Measurements from ENCODE around the gene UBE2O.

The UBE2O gene

GRCh38 chr17:76385892-76386786 is 66.8 kb downstream of the UBE2O start (continued):
- TF ChIP-seq ZNF513 (tag by site-specific recombination; IDR thresholded peaks at IDR 0.05) (no peak), ZNF548 (tag by site-specific recombination; IDR thresholded peaks at IDR 0.05) (no peak), ZNF2 (tag by site-specific recombination; IDR thresholded peaks at IDR 0.05) (peak; percentile 73), ZNF26 (tag by site-specific recombination; IDR thresholded peaks at IDR 0.05) (no peak), ZNF473 (tag by site-specific recombination; IDR thresholded peaks at IDR 0.05) (no peak), KLF7 (tag by site-specific recombination; IDR thresholded peaks at IDR 0.05; ENCODE audit: borderline replicate concordance) (0 out of 2 replicates have a peak, but pooled peaks have one; percentile 56), YY1 (tag by site-specific recombination; IDR thresholded peaks at IDR 0.05) (0 out of 2 replicates have a peak, but pooled peaks have one; percentile 56), ZNF426 (tag by site-specific recombination; IDR thresholded peaks at IDR 0.05) (no peak), ZNF488 (tag by site-specific recombination; IDR thresholded peaks at IDR 0.05) (no peak), FEZF1 (tag by site-specific recombination; IDR thresholded peaks at IDR 0.05) (no peak), KLF16 (tag by site-specific recombination; IDR thresholded peaks at IDR 0.05) (peak; percentile 67; the same call in 1 of the 2 replicates), KLF17 (tag by site-specific recombination; IDR thresholded peaks at IDR 0.05) (peak; percentile 68; the same call in 1 of the 2 replicates), ZNF157 (tag by site-specific recombination; IDR thresholded peaks at IDR 0.05) (0 out of 2 replicates have a peak, but pooled peaks have one; percentile 8), ZNF146 (tag by site-specific recombination; IDR thresholded peaks at IDR 0.05) (no peak), ZNF561 (tag by site-specific recombination; IDR thresholded peaks at IDR 0.05; ENCODE audit: borderline replicate concordance) (peak; percentile 84), ZBTB8A (tag by site-specific recombination; IDR thresholded peaks at IDR 0.05) (no peak; the same call in 1 of the 2 replicates), ZNF660 (tag by site-specific recombination; IDR thresholded peaks at IDR 0.05) (peak; percentile 81), BCL11B (tag by site-specific recombination; IDR thresholded peaks at IDR 0.05; ENCODE audit: low read depth) (peak; percentile 88), ZNF404 (tag by site-specific recombination; IDR thresholded peaks at IDR 0.05) (no peak), ZNF518A (tag by site-specific recombination; conservative IDR thresholded peaks at IDR 0.05; ENCODE audit: low read depth) (no peak), ZNF202 (tag by site-specific recombination; IDR thresholded peaks at IDR 0.05; ENCODE audit: borderline replicate concordance) (no peak), ZIC2 (tag by site-specific recombination; IDR thresholded peaks at IDR 0.05) (0 out of 2 replicates have a peak, but pooled peaks have one; percentile 74), ZBTB26 (tag by site-specific recombination; optimal IDR thresholded peaks at IDR 0.05) (peak; percentile 82), PRDM6 (tag by site-specific recombination; IDR thresholded peaks at IDR 0.05) (no peak)
